GM19238 (cell line): ENCODE measurements around the gene INPP5B.
A peak's percentile ranks its signal among the peaks of the same experiment; 100 is the strongest.

Experiments used
- DNase-seq: peaks from one replicate; pipeline ENCODE4 v3.0.0; 2011; ENCODE audit warnings: low spot score; ENCODE audit not compliant: insufficient read length

The INPP5B gene

DNA sequence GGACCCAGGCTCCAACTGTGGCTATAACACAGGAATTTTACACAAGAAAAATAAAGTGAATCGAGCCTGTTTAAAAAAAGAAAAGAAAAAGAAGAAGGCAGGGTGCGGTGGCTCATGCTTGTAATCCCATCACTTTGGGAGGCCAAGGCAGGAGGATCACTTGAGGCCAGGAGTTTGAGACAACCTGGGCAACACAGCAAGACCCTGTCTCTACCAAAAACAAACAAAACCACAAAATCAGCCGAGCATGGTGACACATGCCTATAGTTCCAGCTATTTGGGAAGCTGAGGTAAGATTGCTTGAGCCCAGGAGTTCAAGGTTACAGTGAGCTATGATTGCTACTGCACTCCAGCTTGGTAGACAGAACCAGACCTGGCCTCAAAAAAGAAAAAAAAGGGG, 105.2 kb downstream of the INPP5B start:
- no peak for DNase-seq

DNA sequence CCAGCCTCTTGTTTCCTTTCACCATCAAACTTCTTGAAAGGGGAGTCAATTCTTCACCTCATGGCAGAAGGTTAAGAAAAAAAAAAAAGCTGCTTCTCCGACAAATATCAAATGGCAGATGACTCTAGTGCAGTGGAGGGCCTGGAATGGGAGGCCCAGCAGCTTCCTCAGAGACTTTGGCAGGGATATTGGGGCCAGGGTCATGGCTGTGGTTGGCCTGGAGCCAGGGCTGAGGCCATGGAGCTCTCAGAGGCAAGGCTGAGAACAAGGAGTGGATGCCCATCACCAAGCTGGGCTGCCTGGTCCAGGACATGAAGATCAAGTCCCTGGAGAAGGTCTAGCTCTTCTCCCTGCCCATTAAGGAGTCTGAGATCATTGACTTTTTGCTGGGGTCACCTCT, 106.1 kb downstream of the INPP5B start:
- DNase-seq, result no peak

- DNase-seq, result no peak
These were observed 107.2 kb downstream of the INPP5B start for GRCh38 chr1:37839676-37840075.

GRCh38 chr1:37836788-37837187, 110.1 kb downstream of the INPP5B start:
- DNase-seq, result no peak

GRCh38 chr1:37831809-37832208, 115.0 kb downstream of the INPP5B start:
- no peak for DNase-seq

GRCh38 chr1:37831109-37831508, 115.7 kb downstream of the INPP5B start:
- DNase-seq, result no peak

DNA sequence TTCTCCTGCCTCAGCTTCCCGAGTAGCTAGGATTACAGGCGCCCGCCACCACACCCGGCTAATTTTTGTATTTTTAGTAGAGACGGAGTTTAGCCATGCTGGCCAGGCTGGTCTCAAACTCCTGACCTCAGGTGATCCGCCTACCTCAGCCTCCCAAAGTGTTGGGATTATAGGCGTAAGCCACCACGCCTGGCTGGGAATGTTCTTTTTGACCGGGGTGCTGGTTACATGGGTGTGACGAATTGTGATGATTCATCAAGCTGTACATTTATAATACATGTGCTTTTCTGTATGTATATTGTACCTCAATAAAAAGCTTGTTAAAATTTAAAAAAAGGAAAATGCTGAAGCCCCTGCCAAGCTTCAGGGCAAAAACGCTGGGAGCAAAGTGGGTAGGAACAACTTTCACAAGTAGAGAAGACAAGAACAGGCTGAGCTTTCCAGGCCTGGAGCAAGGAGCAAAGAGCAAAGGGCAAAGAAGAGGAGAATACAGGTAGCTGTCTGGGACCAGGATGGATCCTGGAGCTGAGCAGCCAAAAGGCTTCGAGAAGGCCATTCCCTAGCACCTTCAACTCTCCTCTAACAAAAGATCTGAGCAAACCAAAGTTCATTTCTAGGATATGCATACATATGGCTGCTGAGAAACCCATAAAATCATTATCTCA, 118.3 kb downstream of the INPP5B start:
- no peak for DNase-seq

- DNase-seq, result no peak
These were observed 121.3 kb downstream of the INPP5B start for GRCh38 chr1:37825506-37825905.

DNA sequence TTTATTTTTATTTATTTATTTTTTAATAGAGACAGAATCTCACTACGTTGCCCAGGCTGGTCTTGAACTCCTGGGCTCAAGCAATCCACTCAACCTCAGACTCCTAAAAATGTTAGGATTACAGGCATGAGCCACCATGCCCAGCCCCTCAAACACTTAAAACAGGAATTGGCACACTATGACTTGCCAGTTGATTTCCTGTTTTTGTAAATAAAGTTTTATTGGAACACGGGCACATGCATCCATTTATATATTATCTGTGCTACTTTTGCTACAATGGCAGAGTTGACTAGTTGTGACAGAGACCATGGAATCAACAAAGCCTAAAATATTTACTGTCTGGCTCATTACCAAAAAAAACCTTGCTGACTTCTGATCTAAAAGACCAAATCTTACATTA, 122.9 kb downstream of the INPP5B start:
- no peak for DNase-seq

- no peak for DNase-seq
These were observed 123.7 kb downstream of the INPP5B start for GRCh38 chr1:37822906-37823815.

GRCh38 chr1:37821481-37821880, 125.4 kb downstream of the INPP5B start:
- no peak for DNase-seq

GRCh38 chr1:37817481-37817880, 129.4 kb downstream of the INPP5B start:
- DNase-seq, result no peak

DNA sequence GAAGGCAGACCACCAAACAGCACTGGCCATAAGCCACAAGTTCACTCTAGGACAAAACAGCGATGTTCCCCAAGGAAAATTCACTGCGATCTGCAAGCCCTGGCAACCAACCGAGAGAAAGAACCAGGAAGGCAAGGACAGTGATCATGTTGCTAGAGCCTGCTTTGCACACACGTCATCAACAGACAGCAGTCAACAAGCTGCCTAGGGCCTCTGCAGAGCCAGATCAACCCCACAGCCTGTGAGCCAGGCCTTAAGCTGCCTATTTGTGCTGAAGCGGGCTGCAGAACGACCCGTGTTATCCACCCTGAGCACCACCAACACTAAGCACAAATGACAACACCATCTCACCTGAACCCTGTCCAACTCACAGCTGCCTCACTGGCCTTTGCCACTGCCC, 132.6 kb downstream of the INPP5B start:
- DNase-seq, result no peak

- no peak for DNase-seq
These were observed 133.2 kb downstream of the INPP5B start for GRCh38 chr1:37813529-37814145.

GRCh38 chr1:37811027-37811655, 135.7 kb downstream of the INPP5B start:
- DNase-seq, result peak; percentile 51
